ENCODE results near the gene NGB.

Gene NGB

DNA sequence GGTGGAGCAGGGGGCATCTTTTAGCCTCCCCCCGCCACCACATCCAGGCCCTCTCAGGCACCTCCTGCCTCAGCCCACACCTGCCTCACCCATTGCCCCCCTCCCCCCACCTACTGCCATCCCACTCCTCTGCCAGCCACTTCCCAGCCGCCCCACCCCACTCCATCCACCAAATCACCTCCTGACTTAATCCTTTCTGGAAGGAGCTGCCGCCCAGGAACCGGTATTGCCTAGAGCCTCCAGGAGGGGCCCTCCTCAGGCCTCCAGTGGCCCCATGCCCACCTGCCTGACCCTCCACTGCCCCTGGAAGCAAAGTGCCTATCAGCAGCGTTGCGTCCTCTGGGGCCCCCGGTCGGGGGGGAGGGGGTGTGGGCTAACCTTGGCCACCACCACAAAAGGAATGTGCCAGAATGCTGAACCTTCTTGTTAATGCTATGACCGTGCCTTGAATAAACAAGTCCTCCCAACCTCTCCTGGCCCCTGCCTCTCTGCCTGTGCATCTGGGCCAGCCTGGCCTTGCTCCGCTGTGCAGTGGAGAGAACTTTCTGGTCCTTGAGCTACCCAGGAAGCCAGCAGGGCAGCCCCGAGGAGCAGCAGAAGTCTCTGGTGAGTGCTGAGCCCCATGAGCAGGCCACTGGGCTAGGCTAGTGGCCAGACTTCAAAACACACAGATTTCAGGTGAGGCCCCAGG is 11.8 kb downstream of the NGB start:
- no peak for DNase-seq (ENCODE audit: low read depth in 2 of 2)
- TF ChIP-seq, protein P1, sequence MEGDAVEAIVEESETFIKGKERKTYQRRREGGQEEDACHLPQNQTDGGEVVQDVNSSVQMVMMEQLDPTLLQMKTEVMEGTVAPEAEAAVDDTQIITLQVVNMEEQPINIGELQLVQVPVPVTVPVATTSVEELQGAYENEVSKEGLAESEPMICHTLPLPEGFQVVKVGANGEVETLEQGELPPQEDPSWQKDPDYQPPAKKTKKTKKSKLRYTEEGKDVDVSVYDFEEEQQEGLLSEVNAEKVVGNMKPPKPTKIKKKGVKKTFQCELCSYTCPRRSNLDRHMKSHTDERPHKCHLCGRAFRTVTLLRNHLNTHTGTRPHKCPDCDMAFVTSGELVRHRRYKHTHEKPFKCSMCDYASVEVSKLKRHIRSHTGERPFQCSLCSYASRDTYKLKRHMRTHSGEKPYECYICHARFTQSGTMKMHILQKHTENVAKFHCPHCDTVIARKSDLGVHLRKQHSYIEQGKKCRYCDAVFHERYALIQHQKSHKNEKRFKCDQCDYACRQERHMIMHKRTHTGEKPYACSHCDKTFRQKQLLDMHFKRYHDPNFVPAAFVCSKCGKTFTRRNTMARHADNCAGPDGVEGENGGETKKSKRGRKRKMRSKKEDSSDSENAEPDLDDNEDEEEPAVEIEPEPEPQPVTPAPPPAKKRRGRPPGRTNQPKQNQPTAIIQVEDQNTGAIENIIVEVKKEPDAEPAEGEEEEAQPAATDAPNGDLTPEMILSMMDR (IDR thresholded peaks at IDR 0.05; ENCODE audit: low read depth, low read length), result no peak

DNA sequence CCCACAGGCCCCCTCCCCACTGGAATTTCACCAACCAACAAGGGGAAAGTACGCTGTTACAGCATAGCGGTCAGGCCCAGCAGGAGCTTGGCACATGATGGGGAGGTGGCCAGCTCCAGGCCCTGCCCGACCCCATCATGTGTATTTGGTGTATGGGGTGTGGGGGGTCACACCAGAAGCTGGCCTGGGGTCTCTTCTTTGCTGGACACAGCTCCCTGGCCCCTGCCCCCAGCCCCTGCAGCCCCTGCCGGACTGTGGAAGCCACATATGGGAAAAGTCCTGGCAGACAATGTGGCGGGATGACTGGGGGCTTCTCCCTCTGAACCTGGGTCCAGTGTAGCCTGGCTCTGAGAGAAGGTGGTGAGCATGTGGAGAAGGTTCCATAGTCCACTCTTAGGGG is 12.4 kb downstream of the NGB start:
- H3K4me3 ChIP-seq (replicated peaks in 1 of 2; ENCODE audit: low read depth in 2 of 2, low read length in 2 of 2), result no peak overlapping the region
- TF ChIP-seq, protein P1 (IDR thresholded peaks at IDR 0.05; ENCODE audit: low read depth, low read length), result no peak
- DNase-seq (ENCODE audit: low read depth in 2 of 2), result no peak

More for the DNA sequence above, 11.8 kb downstream of the NGB start:
- no peak overlapping the region for H3K4me3 ChIP-seq (replicated peaks in 1 of 2; ENCODE audit: low read depth in 2 of 2, low read length in 2 of 2)

DNA sequence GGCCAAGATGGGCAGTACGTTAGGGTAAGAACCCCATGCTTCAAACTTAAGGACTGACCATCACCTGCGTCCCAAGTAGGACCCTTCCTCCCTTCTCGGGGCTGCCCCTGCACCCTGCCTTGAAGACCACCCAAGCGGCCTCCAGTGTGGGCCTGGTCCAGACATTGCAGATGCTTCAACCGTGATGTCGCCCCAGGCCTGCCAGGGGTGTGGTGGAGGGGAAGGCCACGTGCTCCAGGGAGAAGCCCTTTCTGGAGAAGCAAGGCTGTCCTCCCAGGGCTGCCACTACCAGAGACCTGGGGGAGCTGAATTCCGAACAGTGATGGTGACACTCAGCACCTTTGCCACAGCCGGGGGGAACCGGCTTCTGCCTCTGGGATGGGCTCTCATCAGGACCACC is 13.3 kb downstream of the NGB start:
- no peak for DNase-seq (ENCODE audit: low read depth in 2 of 2)
- TF ChIP-seq, protein P1 (IDR thresholded peaks at IDR 0.05; ENCODE audit: low read depth, low read length), result no peak
- H3K4me3 ChIP-seq (replicated peaks in 1 of 2; ENCODE audit: low read depth in 2 of 2, low read length in 2 of 2), result no peak overlapping the region

DNA sequence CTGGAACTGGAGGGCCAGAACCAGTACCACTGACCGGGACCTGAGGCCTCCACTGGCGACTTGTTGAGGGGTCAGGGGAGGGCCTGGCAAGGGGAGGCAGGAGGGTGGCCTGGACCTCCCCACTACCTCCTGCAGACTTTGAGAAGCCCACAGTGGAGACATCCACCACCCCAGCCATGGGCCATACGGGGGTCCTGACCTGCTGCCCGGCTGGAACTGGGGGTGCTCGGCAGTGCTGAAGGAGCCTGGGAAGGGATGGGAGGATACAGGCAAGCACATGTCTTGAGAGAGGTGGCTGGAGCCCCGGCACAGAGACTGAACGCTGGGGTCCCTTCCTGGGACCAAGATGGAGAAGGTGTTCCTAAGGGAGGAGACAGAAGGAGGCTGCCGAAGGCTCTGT is 14.3 kb downstream of the NGB start:
- no peak for DNase-seq (ENCODE audit: low read depth in 2 of 2)
- no peak overlapping the region for H3K4me3 ChIP-seq (replicated peaks in 1 of 2; ENCODE audit: low read depth in 2 of 2, low read length in 2 of 2)
- TF ChIP-seq, protein P1 (IDR thresholded peaks at IDR 0.05; ENCODE audit: low read depth, low read length), result no peak

DNA sequence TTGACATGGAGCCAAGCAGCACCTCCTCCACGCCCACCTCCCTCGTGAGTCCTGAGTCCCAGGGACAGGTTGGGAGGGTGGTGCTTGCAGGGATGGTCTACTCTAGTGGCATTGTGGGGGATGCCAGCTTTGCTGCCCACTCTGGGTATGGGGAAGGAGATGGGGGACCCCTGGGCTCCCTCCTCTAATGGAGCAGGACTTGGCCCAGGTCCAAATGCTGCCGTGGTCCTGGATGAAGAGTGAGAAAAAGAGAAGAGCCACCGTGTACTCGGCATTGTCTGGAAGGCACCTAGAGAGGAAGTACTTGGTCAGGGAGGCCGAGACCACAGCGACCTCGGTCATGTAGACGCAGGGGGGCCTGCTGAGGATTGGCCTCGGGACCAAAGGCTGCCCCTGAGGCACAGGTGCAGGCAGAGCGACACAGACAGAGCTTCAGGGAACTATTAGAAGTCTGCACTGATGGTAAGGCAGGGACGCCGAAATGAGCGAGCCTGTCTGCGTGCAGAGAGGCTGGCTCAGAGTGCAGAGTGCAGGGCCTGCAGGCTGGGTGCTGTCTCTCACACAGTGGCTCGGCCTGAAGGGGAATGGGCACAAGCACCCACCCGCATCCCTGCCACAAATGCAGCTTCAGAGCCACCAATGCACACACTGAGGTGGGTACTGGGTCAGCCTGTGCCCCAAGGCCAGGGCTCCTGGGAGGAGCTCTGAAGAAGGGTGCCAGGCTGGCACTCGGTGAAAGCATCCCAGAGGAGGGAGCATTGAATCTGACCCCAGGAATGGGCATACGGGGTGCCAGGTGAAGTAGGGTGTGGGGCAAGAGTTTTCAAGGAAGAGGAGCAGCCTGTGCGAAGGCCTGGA is 17.4 kb downstream of the NGB start:
- TF ChIP-seq, protein P1 (IDR thresholded peaks at IDR 0.05; ENCODE audit: low read depth, low read length), result no peak
- no peak for DNase-seq (ENCODE audit: low read depth in 2 of 2)
- H3K4me3 ChIP-seq (replicated peaks in 1 of 2; ENCODE audit: low read depth in 2 of 2, low read length in 2 of 2), result no peak overlapping the region

DNA sequence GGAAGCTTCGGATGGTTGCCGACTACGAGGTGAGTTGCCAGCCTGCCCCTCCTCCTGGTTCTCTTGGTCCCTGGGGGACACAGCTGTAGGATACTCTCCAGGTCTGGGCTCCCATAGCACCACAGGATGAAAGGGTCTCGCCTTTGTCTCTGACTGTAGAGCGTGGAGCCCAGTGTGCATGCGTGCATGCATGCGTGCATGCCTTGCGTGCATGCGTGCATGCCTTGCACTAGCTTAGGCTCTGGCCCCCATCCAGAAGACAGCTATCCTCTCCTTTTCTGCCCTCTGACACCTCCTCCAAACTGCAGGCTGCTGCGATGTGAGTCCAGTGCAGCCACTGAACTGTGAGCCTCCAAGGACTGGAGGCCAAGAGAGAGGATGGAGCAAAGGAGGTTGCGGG is 19.1 kb downstream of the NGB start:
- H3K4me3 ChIP-seq (replicated peaks in 1 of 2; ENCODE audit: low read depth in 2 of 2, low read length in 2 of 2), result no peak overlapping the region
- DNase-seq (ENCODE audit: low read depth in 2 of 2), result no peak
- TF ChIP-seq, protein P1 (IDR thresholded peaks at IDR 0.05; ENCODE audit: low read depth, low read length), result no peak
